ENCODE data around the gene ANKRD7. TPM values are rescaled to one million over a fixed set of nuclear protein-coding genes. Genes with fewer than 3 reads are reported as not detected.
A peak's percentile ranks its signal among the peaks of the same experiment; 100 is the strongest.

Gene ANKRD7
- total RNA-seq, 6 donors from 2014 or later, result not detected

DNA sequence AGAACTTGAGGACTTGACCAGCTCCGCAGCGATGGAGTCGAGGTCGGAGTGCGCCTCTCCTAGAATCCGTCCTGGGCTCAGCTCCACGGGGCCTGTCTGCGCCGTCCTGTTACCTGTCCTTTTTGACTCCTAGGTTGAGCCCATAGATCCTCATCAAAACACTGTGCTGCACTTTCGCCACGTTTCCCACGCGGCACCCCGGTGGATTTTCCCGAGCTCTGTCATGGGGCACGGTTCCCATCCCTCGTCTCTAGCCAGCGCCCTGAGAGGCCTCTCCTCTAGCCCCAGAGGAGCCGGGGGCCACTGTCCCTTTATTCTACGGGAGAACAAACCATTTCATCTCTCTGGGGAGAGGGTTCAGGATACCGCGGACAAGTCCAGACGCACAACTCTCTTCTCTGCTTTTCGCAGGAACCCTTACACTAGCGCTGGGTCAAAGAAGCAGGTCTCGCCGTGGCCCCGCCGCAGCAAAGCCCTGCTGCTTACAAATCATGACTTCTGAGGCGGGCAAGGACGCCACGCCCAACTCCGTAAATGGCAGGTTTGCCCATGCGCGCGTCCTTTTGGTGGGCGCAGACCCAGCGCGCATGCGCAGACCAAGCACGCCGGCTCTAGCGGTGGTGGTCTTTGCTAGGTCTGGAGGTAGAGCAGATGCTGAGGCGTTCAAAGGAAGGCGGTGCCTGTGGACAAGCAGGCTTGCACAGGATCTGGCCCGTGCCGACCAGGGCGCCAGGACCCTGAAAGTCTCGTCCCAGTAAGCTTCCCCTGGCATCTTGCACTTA is 10.3 kb upstream of the ANKRD7 start:
- peak; percentile 73 to 89 for DNase-seq
- Histone ChIP-seq H3K27me3 (no peaks in the 10 kb centered on the region), H3K27ac (peak overlapping the region in 1 of 4 donors; percentile 1), H3K36me3 (no peaks in the 10 kb centered on the region), H3K4me1 (peaks cover 0 to 11% (median 7%) of the 10 kb centered on the region in 4 donors), H3K9me3 (no peaks in the 10 kb centered on the region), H3K4me3 (peak overlapping the region; percentile 11 to 56 (median 46))
- ATAC-seq (ENCODE audit: low FRiP score in 2 of 2), result peak; percentile 66 to 91
- WGBS, 2 donors, result 16 to 18% methylated on average over 26 to 49 of the region's 49 CpGs
- TF ChIP-seq, protein P1, sequence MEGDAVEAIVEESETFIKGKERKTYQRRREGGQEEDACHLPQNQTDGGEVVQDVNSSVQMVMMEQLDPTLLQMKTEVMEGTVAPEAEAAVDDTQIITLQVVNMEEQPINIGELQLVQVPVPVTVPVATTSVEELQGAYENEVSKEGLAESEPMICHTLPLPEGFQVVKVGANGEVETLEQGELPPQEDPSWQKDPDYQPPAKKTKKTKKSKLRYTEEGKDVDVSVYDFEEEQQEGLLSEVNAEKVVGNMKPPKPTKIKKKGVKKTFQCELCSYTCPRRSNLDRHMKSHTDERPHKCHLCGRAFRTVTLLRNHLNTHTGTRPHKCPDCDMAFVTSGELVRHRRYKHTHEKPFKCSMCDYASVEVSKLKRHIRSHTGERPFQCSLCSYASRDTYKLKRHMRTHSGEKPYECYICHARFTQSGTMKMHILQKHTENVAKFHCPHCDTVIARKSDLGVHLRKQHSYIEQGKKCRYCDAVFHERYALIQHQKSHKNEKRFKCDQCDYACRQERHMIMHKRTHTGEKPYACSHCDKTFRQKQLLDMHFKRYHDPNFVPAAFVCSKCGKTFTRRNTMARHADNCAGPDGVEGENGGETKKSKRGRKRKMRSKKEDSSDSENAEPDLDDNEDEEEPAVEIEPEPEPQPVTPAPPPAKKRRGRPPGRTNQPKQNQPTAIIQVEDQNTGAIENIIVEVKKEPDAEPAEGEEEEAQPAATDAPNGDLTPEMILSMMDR (IDR thresholded peaks at IDR 0.05), result no peak
- TF ChIP-seq EP300 (IDR thresholded peaks at IDR 0.05) (no peak), POLR2A (IDR thresholded peaks at IDR 0.05) (peak in 1 of 4 donors; percentile 34), POLR2AphosphoS5 (IDR thresholded peaks at IDR 0.05) (peak in 1 of 2 donors; percentile 19)

DNA sequence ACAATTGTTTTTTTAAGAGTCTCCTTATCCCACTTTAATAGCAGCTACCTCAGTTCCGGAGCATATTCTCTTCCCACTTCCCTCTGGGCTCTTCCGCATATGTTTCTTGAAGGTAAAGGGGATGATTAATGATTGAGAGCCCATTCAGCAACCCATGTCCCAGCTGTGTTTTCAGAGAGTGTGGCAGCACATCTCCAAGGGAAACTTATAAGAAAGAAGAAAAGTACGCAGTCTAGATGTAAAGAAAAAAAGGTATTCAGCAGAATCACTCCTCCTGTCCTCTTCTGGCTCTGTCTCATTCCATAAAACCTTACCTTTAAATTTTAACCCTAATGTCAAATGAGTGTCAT is 9.7 kb upstream of the ANKRD7 start:
- no peak for ATAC-seq (ENCODE audit: low FRiP score in 2 of 2)
- H3K27ac ChIP-seq, result no peak overlapping the region
- WGBS, 2 donors, result 31 to 35% methylated on average over 3 of the region's 3 CpGs

DNA sequence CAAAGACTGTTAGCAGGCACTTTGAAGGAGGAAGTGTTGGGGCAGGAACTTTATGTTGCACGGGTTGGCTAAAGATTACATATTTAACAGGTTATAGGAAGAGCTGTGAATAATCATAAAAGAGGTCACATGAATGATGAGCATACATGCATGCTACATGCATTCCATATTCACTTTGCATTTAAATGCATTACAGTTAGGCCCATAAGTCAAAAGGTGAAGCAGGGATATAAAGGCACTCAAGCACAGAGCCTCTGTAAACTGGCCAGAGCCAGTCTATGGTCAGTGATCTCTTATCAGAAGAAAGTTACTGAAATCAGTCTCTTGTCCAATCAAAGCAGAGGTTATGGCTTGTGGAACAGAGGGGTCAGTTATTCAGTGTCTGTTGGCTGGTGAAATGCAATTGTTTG is 7.3 kb upstream of the ANKRD7 start:
- ATAC-seq (ENCODE audit: low FRiP score in 2 of 2), result no peak
- WGBS, 2 donors, result 33 to 35% methylated on average over 1 of the region's 1 CpG
- H3K27ac ChIP-seq, result no peak overlapping the region
- no peaks in the 10 kb centered on the region for H3K36me3 ChIP-seq
- H3K9me3 ChIP-seq, result no peaks in the 10 kb centered on the region
- H3K27me3 ChIP-seq, result no peaks in the 10 kb centered on the region
- DNase-seq, result no peak
- no peak overlapping the region for H3K4me3 ChIP-seq
- no peak for TF ChIP-seq POLR2AphosphoS5 (IDR thresholded peaks at IDR 0.05)
- no peak for TF ChIP-seq EP300 (IDR thresholded peaks at IDR 0.05)
- TF ChIP-seq POLR2A (IDR thresholded peaks at IDR 0.05), result no peak
- TF ChIP-seq, protein P1 (IDR thresholded peaks at IDR 0.05), result no peak
- H3K4me1 ChIP-seq, result peaks cover 0 to 11% (median 7%) of the 10 kb centered on the region in 4 donors

More for the DNA sequence above, 9.7 kb upstream of the ANKRD7 start:
- Histone ChIP-seq H3K27me3 (no peaks in the 10 kb centered on the region), H3K4me3 (peak overlapping the region; percentile 11 to 56 (median 46)), H3K4me1 (peaks cover 0 to 11% (median 7%) of the 10 kb centered on the region in 4 donors), H3K9me3 (no peaks in the 10 kb centered on the region), H3K36me3 (no peaks in the 10 kb centered on the region)
- TF ChIP-seq POLR2A (IDR thresholded peaks at IDR 0.05) (no peak), POLR2AphosphoS5 (IDR thresholded peaks at IDR 0.05) (no peak), EP300 (IDR thresholded peaks at IDR 0.05) (no peak)
- TF ChIP-seq, protein P1 (IDR thresholded peaks at IDR 0.05), result no peak
- no peak for DNase-seq

DNA sequence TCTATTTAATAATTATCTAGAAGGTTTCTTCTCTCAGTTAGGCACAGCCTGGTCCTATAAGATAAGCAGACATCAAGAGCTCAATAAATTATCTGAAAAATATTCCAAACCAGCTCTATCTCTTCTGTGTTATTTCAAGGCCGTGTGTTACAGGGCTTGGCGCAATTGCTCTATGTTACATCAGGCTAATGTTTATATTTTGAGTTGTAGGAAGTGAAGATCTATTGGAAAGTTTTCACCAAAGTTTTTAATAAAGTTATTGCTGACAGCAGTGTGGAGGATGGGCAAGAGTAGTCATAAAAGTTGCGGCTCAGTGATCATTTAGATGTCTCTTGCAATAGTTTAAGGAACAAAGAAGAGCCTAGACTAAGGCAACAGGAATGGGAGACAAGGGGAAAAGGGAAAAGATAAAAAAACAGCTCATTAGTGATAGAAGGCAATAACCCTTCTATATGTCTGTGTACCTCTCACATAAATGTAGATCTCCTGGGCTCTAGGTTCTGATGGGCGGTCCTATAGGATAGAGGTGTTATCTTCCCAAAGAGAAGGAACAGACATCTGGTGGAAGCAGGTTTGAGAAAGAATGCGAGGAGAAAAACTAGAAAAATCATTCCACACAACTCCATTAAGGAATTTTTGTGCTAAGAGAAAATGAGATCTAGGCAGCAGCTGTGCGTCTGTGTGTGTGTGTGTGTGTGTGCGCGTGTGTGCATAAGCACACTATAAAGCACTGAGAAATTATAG is 5.9 kb upstream of the ANKRD7 start:
- Histone ChIP-seq H3K27me3 (no peaks in the 10 kb centered on the region), H3K36me3 (no peaks in the 10 kb centered on the region), H3K9me3 (no peaks in the 10 kb centered on the region), H3K27ac (no peak overlapping the region), H3K4me1 (peaks cover 0 to 11% (median 7%) of the 10 kb centered on the region in 4 donors), H3K4me3 (no peak overlapping the region)
- TF ChIP-seq POLR2AphosphoS5 (IDR thresholded peaks at IDR 0.05) (no peak), POLR2A (IDR thresholded peaks at IDR 0.05) (no peak), EP300 (IDR thresholded peaks at IDR 0.05) (no peak)
- TF ChIP-seq, protein P1 (IDR thresholded peaks at IDR 0.05), result no peak
- ATAC-seq (ENCODE audit: low FRiP score in 2 of 2), result no peak
- DNase-seq, result no peak
- WGBS, 2 donors, result 79 to 85% methylated on average over 8 of the region's 8 CpGs

Measured in upper lobe of left lung (tissue), 6 donors.